GM12878 (cell line): ENCODE data around the gene EXO1. TPM values are rescaled to one million over a fixed set of nuclear protein-coding genes. Genes with fewer than 3 reads are reported as not detected.

Source experiments
- ATAC-seq: fragments of 200-7000 bp; cut with Tn5 transposase; 3 replicates; pipeline ENCODE4 v1.9.1; 2020; ENCODE audit warnings: mild to moderate bottlenecking, moderate library complexity
- BruUV-seq: library from RNA; stranded (reverse); fragments of 400-500 nt; replicated peaks from 2 replicates; lab custom pipeline; 2021; lab: Mats Ljungman, UMichigan
- CTCF ChIA-PET: fragments of 300-600 bp; sonication (Branson Sonifier 250); formaldehyde crosslinking; extraction: SDS; loops from one replicate; lab custom pipeline; 2021; ENCODE audit warnings: inconsistent platforms; lab: Yijun Ruan, JAX
- POLR2A ChIA-PET: fragments of 350-600 bp; formaldehyde crosslinking; extraction: SDS; loops from one replicate; lab custom pipeline; 2021; ENCODE audit warnings: inconsistent platforms; lab: Charles Lee
- RAD21 ChIA-PET: fragments of 300-600 bp; sonication (Branson Sonifier 250); formaldehyde crosslinking; loops from one replicate; lab custom pipeline; 2023; ENCODE audit warnings: antibody characterized with exemption; ENCODE audit not compliant: unreplicated experiment; lab: Charles Lee
- SMC1A ChIA-PET: fragments of 300-600 bp; sonication (Branson Sonifier 250); formaldehyde crosslinking; loops from one replicate; lab custom pipeline; 2023; ENCODE audit not compliant: unreplicated experiment, uncharacterized antibody; lab: Charles Lee
- DNase-seq: peaks from one replicate; pipeline ENCODE4 v3.0.0-alpha.2; 2011; ENCODE audit warnings: low read depth, low spot score
- FAIRE-seq: peaks from 3 replicates; lab custom pipeline; 2011; peaks lifted over from hg19 to GRCh38; lab: Jason Lieb, UNC
- H2AFZ ChIP-seq: 2 replicates; pipeline ENCODE4 v1.6.0; 2011; ENCODE audit warnings: low read depth, low read length, control low read depth; ENCODE audit not compliant: control insufficient read depth
- H3K27ac ChIP-seq: 2 replicates; pipeline ENCODE4 v1.5.1; 2011; ENCODE audit warnings: control low read depth; ENCODE audit not compliant: control insufficient read depth, insufficient read depth
- H3K27me3 ChIP-seq, 2 experiments: replicated peaks in 1 of 2; 2 replicates each; pipeline versions ENCODE4 v1.6.0 to v1.6.1; 2011; ENCODE audit warnings: low read length in 1 of 2; ENCODE audit not compliant: control insufficient read depth in 2 of 2, insufficient read depth in 2 of 2
- H3K36me3 ChIP-seq, 2 experiments: 2 replicates each; pipeline ENCODE4 v1.5.1; 2011; ENCODE audit warnings: low read length in 1 of 2; ENCODE audit not compliant: control insufficient read depth in 2 of 2, insufficient read depth in 2 of 2
- H3K4me1 ChIP-seq: 2 replicates; pipeline ENCODE4 v1.6.1; 2011; ENCODE audit warnings: mild to moderate bottlenecking, low read length, moderate library complexity, mixed read lengths; ENCODE audit not compliant: control insufficient read depth, insufficient read depth
- H3K4me2 ChIP-seq: 2 replicates; pipeline ENCODE4 v1.6.0; 2011; ENCODE audit warnings: control low read depth; ENCODE audit not compliant: control insufficient read depth, insufficient read depth
- H3K4me3 ChIP-seq: fragments of 200-600 bp; sonication (generic); 2 replicates; pipeline ENCODE4 v1.5.1; 2016
- H3K79me2 ChIP-seq: 2 replicates; pipeline ENCODE4 v1.6.0; 2011; ENCODE audit warnings: low read length; ENCODE audit not compliant: control insufficient read depth, insufficient read depth
- H3K9ac ChIP-seq: 2 replicates; pipeline ENCODE4 v1.8.0; 2011; ENCODE audit warnings: low read length, control low read depth, mixed read lengths; ENCODE audit not compliant: control insufficient read depth, insufficient read depth
- H3K9me3 ChIP-seq: replicated peaks from 3 replicates; pipeline ENCODE4 v1.5.1; 2011; ENCODE audit warnings: mild to moderate bottlenecking, low read length; ENCODE audit not compliant: control insufficient read depth, insufficient read depth
- H4K20me1 ChIP-seq: 2 replicates; pipeline ENCODE4 v1.6.0; 2011; ENCODE audit not compliant: control insufficient read depth, insufficient read depth
- ASH2L ChIP-seq: fragments of 300-600, 200-600 bp; sonication (generic); IDR thresholded peaks from 2 replicates; pipeline ENCODE4 v1.6.1; 2017; ENCODE audit warnings: low read depth, mild to moderate bottlenecking, borderline replicate concordance
- ATF3 ChIP-seq: IDR thresholded peaks from 2 replicates; pipeline ENCODE4 v1.6.1; 2011; ENCODE audit warnings: low read depth, mild to moderate bottlenecking, low read length, moderate library complexity, borderline replicate concordance; ENCODE audit errors: extremely low read depth
- BHLHE40 ChIP-seq, 2 experiments: fragments of 450-650 bp in 1 of 2; IDR thresholded peaks; 2 replicates each; pipeline ENCODE4 v1.6.1; 2011 to 2017; ENCODE audit warnings: low read depth in 2 of 2, borderline replicate concordance in 1 of 2, improper control_type of control experiment in 1 of 2, low read length in 1 of 2, mild to moderate bottlenecking in 1 of 2
- BRCA1 ChIP-seq: IDR thresholded peaks from 2 replicates; pipeline ENCODE4 v1.6.1; 2011; ENCODE audit warnings: low read depth, low read length, improper control_type of control experiment
- CREM ChIP-seq: IDR thresholded peaks from 2 replicates; pipeline ENCODE4 v1.6.1; 2014; ENCODE audit warnings: antibody characterized with exemption, low read depth
- E2F8 ChIP-seq: fragments of 450-650 bp; IDR thresholded peaks from 2 replicates; pipeline ENCODE4 v1.6.1; 2018; ENCODE audit warnings: mild to moderate bottlenecking, low read depth, moderate library complexity; ENCODE audit not compliant: partially characterized antibody
- NBN ChIP-seq: fragments of 450-650 bp; IDR thresholded peaks from 2 replicates; pipeline ENCODE4 v1.6.1; 2016
- NR2C1 ChIP-seq: fragments of 450-650 bp; IDR thresholded peaks from 2 replicates; pipeline ENCODE4 v1.6.1; 2017; ENCODE audit warnings: antibody characterized with exemption, mild to moderate bottlenecking, moderate library complexity
- NR2C2 ChIP-seq: IDR thresholded peaks from 2 replicates; pipeline ENCODE4 v1.6.1; 2011; ENCODE audit warnings: borderline replicate concordance, low read depth; ENCODE audit not compliant: control insufficient read depth, insufficient read length
- POLR2AphosphoS5 ChIP-seq: IDR thresholded peaks from 2 replicates; pipeline ENCODE4 v1.6.1; 2011; ENCODE audit warnings: mild to moderate bottlenecking, low read length, inconsistent platforms
- RELA ChIP-seq: fragments of 450-650 bp; IDR thresholded peaks from 2 replicates; pipeline ENCODE4 v1.8.0; 2014; ENCODE audit warnings: borderline replicate concordance; ENCODE audit not compliant: partially characterized antibody
- RFX5 ChIP-seq: IDR thresholded peaks from 2 replicates; pipeline ENCODE4 v1.6.1; 2011; ENCODE audit warnings: low read depth, low read length, improper control_type of control experiment
- SMAD5 ChIP-seq: IDR thresholded peaks from 2 replicates; pipeline ENCODE4 v1.6.1; 2016; ENCODE audit warnings: antibody characterized with exemption, low read depth
- SREBF1 ChIP-seq: IDR thresholded peaks from 2 replicates; pipeline ENCODE4 v1.6.1; 2012; ENCODE audit warnings: mild to moderate bottlenecking, low read length
- SUPT20H ChIP-seq: IDR thresholded peaks from 2 replicates; pipeline ENCODE4 v1.6.1; 2011; ENCODE audit warnings: low read depth, mild to moderate bottlenecking, low read length, moderate library complexity, borderline replicate concordance; ENCODE audit not compliant: control insufficient read depth
- TBL1XR1 ChIP-seq: IDR thresholded peaks from 2 replicates; pipeline ENCODE4 v1.6.1; 2012; ENCODE audit warnings: low read depth, low read length, improper control_type of control experiment
- TCF12 ChIP-seq: IDR thresholded peaks from 2 replicates; pipeline ENCODE4 v1.6.1; 2011; ENCODE audit warnings: low read depth, mild to moderate bottlenecking, low read length
- YY1 ChIP-seq: IDR thresholded peaks from 2 replicates; pipeline ENCODE4 v1.6.1; 2011; ENCODE audit warnings: low read depth, mild to moderate bottlenecking, low read length
- ZBTB33 ChIP-seq: fragments of 450-650 bp; IDR thresholded peaks from 2 replicates; pipeline ENCODE4 v1.6.1; 2017; ENCODE audit warnings: mild to moderate bottlenecking
- ZNF24 ChIP-seq: fragments of 450-650 bp; IDR thresholded peaks from 2 replicates; pipeline ENCODE4 v1.6.1; 2017; ENCODE audit warnings: antibody characterized with exemption, mild to moderate bottlenecking
- ZSCAN29 ChIP-seq: fragments of 450-650 bp; IDR thresholded peaks from 2 replicates; pipeline ENCODE4 v1.6.1; 2017; ENCODE audit warnings: mild to moderate bottlenecking, moderate library complexity
- WGBS: methylation state at CpG from one replicate; pipeline ENCODE4 v1.1.6; 2016; ENCODE audit warnings: low lambda C conversion rate; ENCODE audit not compliant: insufficient replicate concordance, insufficient coverage; ENCODE audit errors: missing lambda C conversion rate; 5-methylcytosine and 5-hydroxymethylcytosine counted together
- in situ Hi-C: fragments of 300-500 bp; cut with MboI; formaldehyde crosslinking; loops from 9 replicates; pipeline ENCODE4 v1.14.3; 2018; ENCODE audit warnings: mixed read lengths
- intact Hi-C: fragments of 100-400 bp; cut with micrococcal nuclease; formaldehyde crosslinking; loops from one replicate; pipeline ENCODE4 v1.14.2; 2022; ENCODE audit not compliant: unreplicated experiment
- polyA plus RNA-seq, 11 experiments: library from polyadenylated mRNA; depleted of rRNA in 4 of 11; unstranded in 6 of 11; stranded (reverse) in 5 of 11; fragments of >200 nt; fragmentation: Nextera tagmentation in 4 of 11; fragmentation: Illumina TruSeq in 1 of 11; extraction: Ambion mirVana in 4 of 11; extraction: Trizol in 1 of 11; gene quantifications; 1 replicate in 1 of 11; 2 replicates in 10 of 11; pipeline versions ENCODE4 v1.2.1 to v1.2.3, GENCODE V29; 2011 to 2016; ENCODE audit warnings: inconsistent platforms in 2 of 11, missing spikeins in 2 of 11, low read depth in 1 of 11
- total RNA-seq, 4 experiments: library from RNA; depleted of rRNA in 3 of 4; stranded (reverse); fragments of >200 nt in 3 of 4; fragmentation: Illumina TruSeq in 1 of 4; extraction: Trizol in 1 of 4; gene quantifications; 2 replicates each; pipeline versions ENCODE4 v1.2.1 to v1.2.3, GENCODE V29; 2013 to 2021

Gene EXO1
- total and polyA plus RNA-seq, 10 of the 15 experiments (the other 5 are each of a cell fraction or from before 2014, with no cell fraction given): 8.7 to 43.4 (median 30.6) TPM

- no peak for TF ChIP-seq BHLHE40 (IDR thresholded peaks at IDR 0.05; ENCODE audit: borderline replicate concordance in 1 of 2, low read depth in 2 of 2, low read length in 1 of 2)
- TF ChIP-seq SUPT20H: no peak
- no peak for TF ChIP-seq YY1
- no peak for TF ChIP-seq SREBF1
- TF ChIP-seq, all 136 proteins: peak for 0
Observed at GRCh38 chr1:241932845-241933244, 84.8 kb downstream of the EXO1 start (continued).

- ChIA-PET SMC1A (no interaction called here), POLR2A (no interaction called here), CTCF (no interaction called here), RAD21 (no interaction called here)
- in situ Hi-C loops: no loop called here
- Histone ChIP-seq H3K4me1 (no peaks in the 10 kb centered on the region), H3K36me3 (no peaks in the 10 kb centered on the region), H2AFZ (no peak overlapping the region), H3K4me2 (no peak overlapping the region), H3K9ac (no peak overlapping the region), H3K79me2 (no peaks in the 10 kb centered on the region), H3K9me3 (no peaks in the 10 kb centered on the region), H3K27me3 (no peaks in the 10 kb centered on the region), H4K20me1 (no peaks in the 10 kb centered on the region), H3K4me3 (no peak overlapping the region), H3K27ac (no peak overlapping the region)
- WGBS: 27% methylated on average over 12 of the region's 12 CpGs
- no peak for DNase-seq
- intact Hi-C loops: no loop called here
- no peak for TF ChIP-seq RELA
- no peak for TF ChIP-seq SMAD5
- TF ChIP-seq CREM: no peak
- TF ChIP-seq TCF12: no peak
- TF ChIP-seq ZBTB33: no peak
- TF ChIP-seq ATF3: no peak
- TF ChIP-seq TBL1XR1: no peak
- TF ChIP-seq ZNF24: no peak
- TF ChIP-seq NBN: no peak
- no peak for TF ChIP-seq POLR2AphosphoS5
- TF ChIP-seq E2F8: no peak
- TF ChIP-seq NR2C2: no peak
- no peak for TF ChIP-seq ASH2L
- no peak for TF ChIP-seq BRCA1
- no peak for TF ChIP-seq ZSCAN29
- TF ChIP-seq NR2C1: no peak
- TF ChIP-seq RFX5: no peak
- no TSS peak for BruUV-seq
- ATAC-seq: no peak
- no peak for FAIRE-seq
Observed at GRCh38 chr1:241934201-241934848, 86.3 kb downstream of the EXO1 start.
